Posterior vena cava (tissue), 2 donors: ENCODE measurements around the gene NABP2. TPM values are rescaled to one million over a fixed set of nuclear protein-coding genes. Genes with fewer than 3 reads are reported as not detected.

Experiments
- DNase-seq: peaks from one replicate; pipeline ENCODE4 v3.0.0-alpha.2; 2020; ENCODE audit warnings: low spot score
- intact Hi-C, 2 donors: fragments of 100-400 bp; cut with DNase I; formaldehyde crosslinking; loops; one replicate each; pipeline versions ENCODE4 v1.14.1 to v1.14.2; 2022 to 2023
- total RNA-seq, 2 donors: library from RNA; stranded (reverse); fragmentation: NEBNext Ultra II Directional; extraction: Animal tissue kit (Norgen Biotek cat#: 25700); gene quantifications; one replicate each; pipeline ENCODE4 v1.2.1, GENCODE V29; 2021
- donor health status: DM: yes; HTN: yes; CAD: no.
- donor health status: DM: yes; HTN: yes; CAD: no.

The NABP2 gene
- total RNA-seq, 2 donors from 2014 or later, result 19.9 to 23.1 TPM

GRCh38 chr12:56236985-56237384 is 12.8 kb downstream of the NABP2 start:
- DNase-seq, result no peak
- intact Hi-C loops, result no loop called here

GRCh38 chr12:56237552-56237951 is 13.4 kb downstream of the NABP2 start:
- no peak for DNase-seq
- intact Hi-C loops, result no loop called here

GRCh38 chr12:56241424-56242303 is 17.5 kb downstream of the NABP2 start:
- intact Hi-C loops, result no loop called here
- DNase-seq, result no peak

GRCh38 chr12:56242986-56243385 is 18.8 kb downstream of the NABP2 start:
- DNase-seq, result no peak
- intact Hi-C loops, result no loop called here

GRCh38 chr12:56243731-56244181 is 19.6 kb downstream of the NABP2 start:
- intact Hi-C loops, result no loop called here
- DNase-seq, result no peak

GRCh38 chr12:56244494-56244893 is 20.4 kb downstream of the NABP2 start:
- intact Hi-C loops, result no loop called here
- no peak for DNase-seq

- intact Hi-C loops, result no loop called here
- DNase-seq, result no peak
Measured at GRCh38 chr12:56247923-56248322, 23.8 kb downstream of the NABP2 start.

GRCh38 chr12:56248711-56249110 is 24.6 kb downstream of the NABP2 start:
- no peak for DNase-seq
- intact Hi-C loops, result no loop called here

GRCh38 chr12:56252649-56253048 is 28.5 kb downstream of the NABP2 start:
- no peak for DNase-seq
- intact Hi-C loops, result no loop called here

GRCh38 chr12:56253091-56253490 is 28.9 kb downstream of the NABP2 start:
- no peak for DNase-seq
- intact Hi-C loops, result no loop called here

GRCh38 chr12:56255671-56256070 is 31.5 kb downstream of the NABP2 start:
- intact Hi-C loops, result no loop called here
- DNase-seq, result no peak

- no peak for DNase-seq
- intact Hi-C loops, result no loop called here
Measured at GRCh38 chr12:56256326-56256960, 32.3 kb downstream of the NABP2 start.

- DNase-seq, result no peak
- intact Hi-C loops, result loop anchor here in 1 of 2 donors (1.0 kb wide), 1 partner anchor 18 kb away; no protein-coding TSS in a partner anchor
Measured at GRCh38 chr12:56257071-56257470, 32.9 kb downstream of the NABP2 start.

- intact Hi-C loops, result loop anchor here in 1 of 2 donors (1.0 kb wide), 1 partner anchor 18 kb away; no protein-coding TSS in a partner anchor
Measured at GRCh38 chr12:56257491-56258067, 33.4 kb downstream of the NABP2 start.

GRCh38 chr12:56258068-56258819 is 34.1 kb downstream of the NABP2 start, which contains the start of gene ANKRD52:
ANKRD52 (minus strand) TSS chr12:56258384; CDS start chr12:56258269, 115 bp downstream.
- intact Hi-C loops, result no loop called here
- DNase-seq, result peak; percentile 92

More at GRCh38 chr12:56257491-56258067, 33.4 kb downstream of the NABP2 start:
- DNase-seq, result no peak

GRCh38 chr12:56258820-56259183 is 34.7 kb downstream of the NABP2 start:
- no peak for DNase-seq
- intact Hi-C loops, result no loop called here

GRCh38 chr12:56260380-56260779 is 36.2 kb downstream of the NABP2 start:
- intact Hi-C loops, result loop anchor here in 1 of 2 donors (5.0 kb wide), 1 partner anchor 68 kb away; no protein-coding TSS in a partner anchor
- no peak for DNase-seq

GRCh38 chr12:56260921-56261320 is 36.8 kb downstream of the NABP2 start:
- DNase-seq, result no peak
- intact Hi-C loops, result loop anchor here in 1 of 2 donors (5.0 kb wide), 1 partner anchor 69 kb away; no protein-coding TSS in a partner anchor
